Esophagus squamous epithelium (tissue), 5 donors: Measurements from ENCODE around the gene RAD9A. TPM values are rescaled to one million over a fixed set of nuclear protein-coding genes. Genes with fewer than 3 reads are reported as not detected.

ENCODE experiments used
- DNase-seq: peaks from one replicate; lab custom pipeline; 2025; lab: John Stamatoyannopoulos, UW
- H3K27ac ChIP-seq, 4 donors: fragments of 200-600 bp; sonication (generic); one replicate each; pipeline ENCODE4 v1.5.1; 2016 to 2019; ENCODE audit warnings: mild to moderate bottlenecking in 1 of 4
- H3K27me3 ChIP-seq, 4 donors: fragments of 200-600 bp; sonication (generic); 1 replicate in 3 of 4; 2 replicates in 1 of 4; pipeline versions ENCODE4 v1.5.1 to v1.6.0; 2017 to 2021; ENCODE audit warnings: antibody characterized with exemption in 1 of 4
- H3K36me3 ChIP-seq, 3 donors: fragments of 200-600 bp; sonication (generic); one replicate each; pipeline ENCODE4 v1.5.1; 2016 to 2019
- H3K4me1 ChIP-seq, 3 donors: fragments of 200-600 bp; sonication (generic); one replicate each; pipeline ENCODE4 v1.5.1; 2017 to 2019
- H3K4me3 ChIP-seq, 4 donors: fragments of 200-600 bp; sonication (generic); 1 replicate in 3 of 4; 2 replicates in 1 of 4; pipeline ENCODE4 v1.5.1; 2016 to 2019; ENCODE audit warnings: mild to moderate bottlenecking in 2 of 4, moderate library complexity in 1 of 4
- H3K9me3 ChIP-seq, 3 donors: fragments of 200-600 bp; sonication (generic); one replicate each; pipeline ENCODE4 v1.5.1; 2016 to 2019
- CTCF ChIP-seq, 6 experiments: fragments of 450-650 bp in 4 of 6; fragments of 200-600 bp in 2 of 6; sonication (generic) in 2 of 6; IDR thresholded peaks; one replicate each; pipeline ENCODE4 v1.5.1; 2016 to 2019; ENCODE audit warnings: antibody characterized with exemption in 6 of 6, mild to moderate bottlenecking in 4 of 6, moderate library complexity in 4 of 6
- POLR2A ChIP-seq, 4 donors: fragments of 450-650 bp; IDR thresholded peaks; one replicate each; pipeline ENCODE4 v1.6.1; 2017; ENCODE audit warnings: antibody characterized with exemption in 4 of 4, mild to moderate bottlenecking in 4 of 4, moderate library complexity in 3 of 4
- WGBS, 2 donors: methylation state at CpG; one replicate each; pipeline ENCODE4 v1.1.5; 2018; 5-methylcytosine and 5-hydroxymethylcytosine counted together
- intact Hi-C: fragments of 100-400 bp; cut with DNase I; formaldehyde crosslinking; loops from one replicate; pipeline ENCODE4 v1.15.0; 2022
- total RNA-seq, 4 donors: library from RNA; depleted of rRNA; stranded (reverse); fragments of >200 nt; gene quantifications; one replicate each; pipeline ENCODE4 v1.1.0, GENCODE V29; 2016
- donor health status: DM: yes; HTN: yes; CAD: no.

Gene RAD9A
- total RNA-seq, 4 donors from 2014 or later = 10.6 to 18.3 (median 12.7) TPM

GRCh38 chr11:67397536-67397935 is 5.8 kb downstream of the RAD9A start:
- Histone ChIP-seq H3K9me3 (no peaks in the 10 kb centered on the region), H3K4me3 (no peak overlapping the region), H3K4me1 (peaks cover 31 to 76% (median 32%) of the 10 kb centered on the region in 3 donors), H3K27me3 (no peaks in the 10 kb centered on the region), H3K36me3 (peaks cover 27 to 74% (median 27%) of the 10 kb centered on the region in 3 donors), H3K27ac (no peak overlapping the region)
- TF ChIP-seq POLR2A (IDR thresholded peaks at IDR 0.05) (no peak), CTCF (IDR thresholded peaks at IDR 0.05) (no peak)
- 71 to 79% methylated on average over 2 to 6 of the region's 6 CpGs for WGBS, 2 donors
- intact Hi-C loops = no loop called here
- no peak for DNase-seq

- peaks cover 29 to 76% (median 30%) of the 10 kb centered on the region in 3 donors for H3K4me1 ChIP-seq
- intact Hi-C loops = no loop called here
- WGBS, 2 donors = 76 to 82% methylated on average over 7 to 8 of the region's 24 CpGs
- no peak for DNase-seq
- H3K36me3 ChIP-seq = peaks cover 27 to 74% (median 27%) of the 10 kb centered on the region in 3 donors
- TF ChIP-seq CTCF (IDR thresholded peaks at IDR 0.05) = no peak
- no peak for TF ChIP-seq POLR2A (IDR thresholded peaks at IDR 0.05)
- H3K4me3 ChIP-seq = no peak overlapping the region
- H3K27ac ChIP-seq = no peak overlapping the region
- no peaks in the 10 kb centered on the region for H3K27me3 ChIP-seq
- no peaks in the 10 kb centered on the region for H3K9me3 ChIP-seq
Measured at GRCh38 chr11:67397986-67398660, 6.3 kb downstream of the RAD9A start.

GRCh38 chr11:67398661-67399563 is 7.1 kb downstream of the RAD9A start:
- Histone ChIP-seq H3K27ac (no peak overlapping the region), H3K4me3 (no peak overlapping the region), H3K27me3 (peaks cover 0 to under 1% (median 0%) of the 10 kb centered on the region in 4 donors), H3K36me3 (peaks cover 27 to 67% (median 27%) of the 10 kb centered on the region in 3 donors), H3K9me3 (no peaks in the 10 kb centered on the region), H3K4me1 (peaks cover 21 to 76% (median 35%) of the 10 kb centered on the region in 3 donors)
- intact Hi-C loops = no loop called here
- DNase-seq = no peak
- TF ChIP-seq CTCF (IDR thresholded peaks at IDR 0.05) = no peak
- TF ChIP-seq POLR2A (IDR thresholded peaks at IDR 0.05) = no peak
- WGBS, 2 donors = 50 to 74% methylated on average over 2 to 14 of the region's 31 CpGs

- no peak for DNase-seq
- H3K4me3 ChIP-seq = peak overlapping the region; percentile 67 to 98 (median 84)
- TF ChIP-seq CTCF (IDR thresholded peaks at IDR 0.05) (no peak), POLR2A (IDR thresholded peaks at IDR 0.05) (no peak)
- H3K4me1 ChIP-seq = peaks cover 20 to 78% (median 35%) of the 10 kb centered on the region in 3 donors
- peaks cover 0 to 10% (median 0%) of the 10 kb centered on the region in 4 donors for H3K27me3 ChIP-seq
- H3K9me3 ChIP-seq = no peaks in the 10 kb centered on the region
- intact Hi-C loops = loop anchor here (5.0 kb wide), 1 partner anchor 102 kb away; no protein-coding TSS in a partner anchor
- peaks cover 27 to 54% (median 27%) of the 10 kb centered on the region in 3 donors for H3K36me3 ChIP-seq
- peak overlapping the region; percentile 90 to 98 (median 96) for H3K27ac ChIP-seq
- WGBS, 2 donors = 15 to 23% methylated on average over 10 to 17 of the region's 23 CpGs
Measured at GRCh38 chr11:67400251-67400941, 8.6 kb downstream of the RAD9A start.
